ENCODE data around the gene SPEG.

The SPEG gene

DNA sequence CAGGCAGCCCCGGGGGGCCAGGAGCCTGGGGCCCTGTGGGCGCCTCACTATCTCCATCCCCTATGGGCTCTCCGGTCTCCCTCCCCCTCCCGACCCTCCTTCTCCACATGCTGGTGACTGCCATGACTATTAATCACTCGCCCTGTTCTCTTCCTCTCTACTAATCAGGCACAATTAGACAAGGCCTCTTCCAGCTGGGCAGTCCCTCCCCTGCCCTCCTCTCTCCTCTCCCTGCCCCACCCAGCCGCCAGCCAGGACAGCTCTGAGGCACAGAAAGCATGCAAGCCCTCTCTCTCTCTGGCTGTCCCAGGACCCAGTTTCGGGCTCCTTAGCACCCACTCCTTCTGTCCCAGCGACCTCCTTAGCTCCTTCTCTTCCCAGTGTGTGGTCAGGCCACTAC lies 85.4 kb downstream of the SPEG start:
- Histone ChIP-seq H3K27me3 (replicated peaks; ENCODE audit: control insufficient read depth, insufficient read depth, low read length, poor library complexity, severe bottlenecking) (peaks cover 48% of the 10 kb centered on the region), H3K4me1 (ENCODE audit: control insufficient read depth, insufficient read depth, low read length, poor library complexity, severe bottlenecking) (peaks cover 12% of the 10 kb centered on the region), H3K36me3 (ENCODE audit: control insufficient read depth, insufficient read depth, low read length) (no peaks in the 10 kb centered on the region), H3K27ac (ENCODE audit: insufficient read depth, low read length, poor library complexity, severe bottlenecking) (no peak overlapping the region), H3K9me3 (ENCODE audit: control insufficient read depth, low read length) (no peaks in the 10 kb centered on the region), H3K4me3 (ENCODE audit: insufficient read depth, low read depth, low read length, poor library complexity, severe bottlenecking) (no peak overlapping the region)
- no peak for DNase-seq

DNA sequence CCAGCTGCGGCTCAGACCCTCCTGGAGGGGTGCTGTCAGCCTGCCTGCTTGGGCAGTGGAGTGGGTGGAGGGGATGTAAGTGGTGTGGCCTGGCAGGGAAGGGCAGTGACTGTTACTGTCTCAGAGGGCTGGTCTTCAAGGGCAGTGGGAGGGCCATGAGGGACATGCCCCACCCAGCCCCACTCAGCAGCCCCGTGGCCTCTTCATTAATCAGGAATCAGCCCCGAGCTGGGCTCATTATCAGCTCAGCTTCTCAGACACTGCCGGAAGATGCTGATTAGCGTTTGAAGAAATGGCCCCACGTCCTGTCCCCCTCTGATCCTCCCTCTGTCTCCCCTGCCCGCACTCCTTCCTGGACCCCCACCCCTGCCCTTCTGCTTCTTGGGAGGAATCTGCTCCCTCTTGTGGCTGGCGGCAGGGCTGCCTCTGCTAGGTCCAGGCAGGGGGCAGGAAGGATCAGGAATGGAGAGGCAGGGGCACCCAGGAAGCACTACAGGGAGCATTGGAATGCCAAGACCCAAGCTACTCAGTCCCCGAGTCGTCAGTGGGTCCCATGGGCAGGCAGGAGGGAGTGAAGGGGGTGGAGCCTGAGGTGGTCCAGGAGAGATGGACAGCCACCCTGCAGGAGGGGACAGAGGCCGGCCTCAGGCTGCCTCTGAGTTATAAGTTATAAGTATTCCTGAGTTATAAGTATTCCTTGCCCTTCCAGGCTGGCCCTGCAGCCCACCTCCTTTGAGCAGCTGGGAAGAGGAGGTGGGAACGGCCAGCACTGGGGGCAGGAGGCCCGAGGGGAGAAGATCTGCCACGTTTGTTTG lies 86.6 kb downstream of the SPEG start:
- Histone ChIP-seq H3K4me1 (ENCODE audit: control insufficient read depth, insufficient read depth, low read length, poor library complexity, severe bottlenecking) (peaks cover 12% of the 10 kb centered on the region), H3K4me3 (ENCODE audit: insufficient read depth, low read depth, low read length, poor library complexity, severe bottlenecking) (no peak overlapping the region), H3K36me3 (ENCODE audit: control insufficient read depth, insufficient read depth, low read length) (no peaks in the 10 kb centered on the region), H3K27ac (ENCODE audit: insufficient read depth, low read length, poor library complexity, severe bottlenecking) (no peak overlapping the region), H3K27me3 (replicated peaks; ENCODE audit: control insufficient read depth, insufficient read depth, low read length, poor library complexity, severe bottlenecking) (peaks cover 48% of the 10 kb centered on the region), H3K9me3 (ENCODE audit: control insufficient read depth, low read length) (no peaks in the 10 kb centered on the region)
- no peak for DNase-seq

DNA sequence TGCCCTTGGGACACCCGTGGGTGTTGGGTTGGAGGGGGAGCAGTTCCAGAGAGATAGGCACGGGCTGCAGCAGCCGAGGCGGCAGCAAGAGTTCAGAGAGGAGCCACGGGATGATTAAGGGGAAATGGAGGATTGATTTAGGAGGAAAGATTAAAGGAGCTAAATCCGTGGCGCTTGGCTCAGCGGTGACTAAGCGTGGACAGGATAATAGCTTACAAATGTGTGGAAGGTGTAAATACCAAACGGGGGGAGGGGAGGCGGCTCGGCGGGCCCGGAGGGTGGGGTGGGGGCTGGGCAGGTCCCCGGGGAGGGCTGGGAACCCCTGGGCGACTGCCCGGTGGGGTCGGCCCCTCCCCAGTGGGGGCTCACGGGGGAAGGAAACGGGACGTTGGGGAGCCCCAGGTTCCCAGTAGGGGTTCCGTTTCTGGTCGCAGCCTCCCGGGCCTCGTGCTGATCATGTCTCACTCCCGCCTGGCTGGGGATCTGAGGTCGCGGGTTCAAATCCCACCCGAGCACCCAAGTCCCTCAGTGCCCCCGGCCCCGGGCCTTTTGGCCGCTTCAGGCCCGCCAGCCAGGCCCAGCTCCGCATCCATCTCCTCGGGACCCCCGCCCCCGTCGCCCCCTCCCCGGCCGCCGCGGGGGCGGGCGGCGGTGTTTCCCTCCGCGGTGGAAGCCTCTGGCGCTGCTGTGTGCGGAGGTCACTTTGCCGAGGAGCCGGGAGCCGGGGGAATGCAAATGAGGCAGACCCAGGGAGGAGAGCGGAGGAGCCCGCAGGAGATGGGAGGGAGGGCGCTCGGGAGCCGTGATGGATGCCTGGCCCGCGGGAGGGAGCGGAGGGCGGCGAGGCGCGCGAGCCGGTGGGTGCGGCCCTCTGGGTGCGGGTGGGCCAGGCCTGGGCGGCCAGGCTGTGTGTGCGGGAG lies 87.7 kb downstream of the SPEG start:
- Histone ChIP-seq H3K27me3 (replicated peaks; ENCODE audit: control insufficient read depth, insufficient read depth, low read length, poor library complexity, severe bottlenecking) (peaks cover 44% of the 10 kb centered on the region), H3K4me3 (ENCODE audit: insufficient read depth, low read depth, low read length, poor library complexity, severe bottlenecking) (no peak overlapping the region), H3K36me3 (ENCODE audit: control insufficient read depth, insufficient read depth, low read length) (no peaks in the 10 kb centered on the region), H3K27ac (ENCODE audit: insufficient read depth, low read length, poor library complexity, severe bottlenecking) (no peak overlapping the region), H3K9me3 (ENCODE audit: control insufficient read depth, low read length) (no peaks in the 10 kb centered on the region), H3K4me1 (ENCODE audit: control insufficient read depth, insufficient read depth, low read length, poor library complexity, severe bottlenecking) (peaks cover 12% of the 10 kb centered on the region)
- DNase-seq, result no peak

DNA sequence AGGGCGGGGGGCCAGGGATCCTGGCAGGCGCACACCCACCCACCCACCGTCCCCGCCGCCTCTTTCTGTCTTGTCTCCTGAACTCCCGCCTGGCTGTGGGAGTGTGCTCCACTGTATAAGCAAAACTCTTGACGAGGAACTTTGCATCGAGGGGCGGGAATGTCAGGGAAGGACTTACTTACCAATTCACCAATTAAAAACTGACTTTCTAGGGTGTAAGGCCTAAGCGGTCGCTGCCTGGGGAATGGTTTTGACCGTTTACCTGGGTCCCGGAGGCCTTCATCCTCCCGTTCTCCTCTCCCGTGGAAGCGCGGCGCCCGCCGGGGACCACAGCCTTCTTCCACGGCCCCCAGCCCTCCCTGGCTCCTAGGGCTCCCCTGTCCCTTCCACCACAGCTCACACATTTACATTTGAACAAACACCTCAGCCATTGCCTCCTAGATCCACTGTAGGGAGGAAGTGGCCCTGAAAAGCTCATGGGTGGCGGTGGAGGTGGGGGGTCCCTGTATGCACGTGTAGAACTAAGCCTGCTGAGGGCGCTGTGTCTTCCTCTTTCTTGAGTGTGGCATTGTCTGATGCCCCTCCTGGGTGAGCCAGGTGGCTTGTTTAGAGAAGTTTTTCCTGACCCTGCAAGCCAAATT lies 88.5 kb downstream of the SPEG start:
- Histone ChIP-seq H3K4me1 (ENCODE audit: control insufficient read depth, insufficient read depth, low read length, poor library complexity, severe bottlenecking) (peaks cover 12% of the 10 kb centered on the region), H3K27ac (ENCODE audit: insufficient read depth, low read length, poor library complexity, severe bottlenecking) (no peak overlapping the region), H3K9me3 (ENCODE audit: control insufficient read depth, low read length) (no peaks in the 10 kb centered on the region), H3K27me3 (replicated peaks; ENCODE audit: control insufficient read depth, insufficient read depth, low read length, poor library complexity, severe bottlenecking) (peaks cover 44% of the 10 kb centered on the region), H3K36me3 (ENCODE audit: control insufficient read depth, insufficient read depth, low read length) (no peaks in the 10 kb centered on the region), H3K4me3 (ENCODE audit: insufficient read depth, low read depth, low read length, poor library complexity, severe bottlenecking) (no peak overlapping the region)
- no peak for DNase-seq

- no peak for DNase-seq
- Histone ChIP-seq H3K9me3 (ENCODE audit: control insufficient read depth, low read length) (no peaks in the 10 kb centered on the region), H3K27ac (ENCODE audit: insufficient read depth, low read length, poor library complexity, severe bottlenecking) (no peak overlapping the region), H3K36me3 (ENCODE audit: control insufficient read depth, insufficient read depth, low read length) (no peaks in the 10 kb centered on the region), H3K4me1 (ENCODE audit: control insufficient read depth, insufficient read depth, low read length, poor library complexity, severe bottlenecking) (peaks cover 12% of the 10 kb centered on the region), H3K27me3 (replicated peaks; ENCODE audit: control insufficient read depth, insufficient read depth, low read length, poor library complexity, severe bottlenecking) (peaks cover 44% of the 10 kb centered on the region), H3K4me3 (ENCODE audit: insufficient read depth, low read depth, low read length, poor library complexity, severe bottlenecking) (no peak overlapping the region)
Measured at GRCh38 chr2:219524817-219525216, 90.2 kb downstream of the SPEG start.

- Histone ChIP-seq H3K9me3 (ENCODE audit: control insufficient read depth, low read length) (no peaks in the 10 kb centered on the region), H3K4me3 (ENCODE audit: insufficient read depth, low read depth, low read length, poor library complexity, severe bottlenecking) (no peak overlapping the region), H3K27ac (ENCODE audit: insufficient read depth, low read length, poor library complexity, severe bottlenecking) (no peak overlapping the region), H3K27me3 (replicated peaks; ENCODE audit: control insufficient read depth, insufficient read depth, low read length, poor library complexity, severe bottlenecking) (peaks cover 43% of the 10 kb centered on the region), H3K36me3 (ENCODE audit: control insufficient read depth, insufficient read depth, low read length) (no peaks in the 10 kb centered on the region), H3K4me1 (ENCODE audit: control insufficient read depth, insufficient read depth, low read length, poor library complexity, severe bottlenecking) (peaks cover 12% of the 10 kb centered on the region)
- DNase-seq, result no peak
Measured at GRCh38 chr2:219525533-219526232, 91.0 kb downstream of the SPEG start.

GRCh38 chr2:219526320-219527075 lies 91.9 kb downstream of the SPEG start:
- no peak for DNase-seq
- Histone ChIP-seq H3K36me3 (ENCODE audit: control insufficient read depth, insufficient read depth, low read length) (no peaks in the 10 kb centered on the region), H3K4me1 (ENCODE audit: control insufficient read depth, insufficient read depth, low read length, poor library complexity, severe bottlenecking) (peaks cover 12% of the 10 kb centered on the region), H3K4me3 (ENCODE audit: insufficient read depth, low read depth, low read length, poor library complexity, severe bottlenecking) (no peak overlapping the region), H3K27me3 (replicated peaks; ENCODE audit: control insufficient read depth, insufficient read depth, low read length, poor library complexity, severe bottlenecking) (peaks cover 37% of the 10 kb centered on the region), H3K27ac (ENCODE audit: insufficient read depth, low read length, poor library complexity, severe bottlenecking) (no peak overlapping the region), H3K9me3 (ENCODE audit: control insufficient read depth, low read length) (no peaks in the 10 kb centered on the region)

- no peak overlapping the region for H3K4me3 ChIP-seq (ENCODE audit: insufficient read depth, low read depth, low read length, poor library complexity, severe bottlenecking)
- H3K9me3 ChIP-seq (ENCODE audit: control insufficient read depth, low read length), result no peaks in the 10 kb centered on the region
- no peaks in the 10 kb centered on the region for H3K36me3 ChIP-seq (ENCODE audit: control insufficient read depth, insufficient read depth, low read length)
- H3K27ac ChIP-seq (ENCODE audit: insufficient read depth, low read length, poor library complexity, severe bottlenecking), result no peak overlapping the region
- peaks cover 31% of the 10 kb centered on the region for H3K27me3 ChIP-seq (replicated peaks; ENCODE audit: control insufficient read depth, insufficient read depth, low read length, poor library complexity, severe bottlenecking)
- H3K4me1 ChIP-seq (ENCODE audit: control insufficient read depth, insufficient read depth, low read length, poor library complexity, severe bottlenecking), result peaks cover 10% of the 10 kb centered on the region
- DNase-seq, result no peak
Measured at GRCh38 chr2:219527076-219527394, 92.4 kb downstream of the SPEG start.

DNA sequence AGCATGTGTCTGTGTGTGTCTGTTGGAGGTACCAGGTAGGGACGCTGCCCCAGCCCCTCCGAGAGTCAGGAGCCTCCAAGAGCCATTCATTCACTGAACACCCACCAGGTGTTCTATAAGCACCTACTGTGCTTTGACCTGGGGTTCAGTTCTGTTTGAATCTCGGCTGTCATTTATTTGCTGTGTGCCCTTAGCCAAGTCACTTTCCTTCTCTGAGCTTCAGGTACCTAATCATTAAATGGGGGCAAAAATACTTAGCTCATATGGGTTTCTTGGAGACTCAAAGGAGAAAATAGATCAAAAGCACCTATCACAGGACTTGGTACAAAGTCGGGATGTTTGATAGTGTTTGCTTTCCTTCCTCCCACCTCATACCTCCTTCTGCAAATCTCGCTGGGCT lies 92.8 kb downstream of the SPEG start:
- Histone ChIP-seq H3K4me3 (ENCODE audit: insufficient read depth, low read depth, low read length, poor library complexity, severe bottlenecking) (no peak overlapping the region), H3K27me3 (replicated peaks; ENCODE audit: control insufficient read depth, insufficient read depth, low read length, poor library complexity, severe bottlenecking) (peaks cover 29% of the 10 kb centered on the region), H3K36me3 (ENCODE audit: control insufficient read depth, insufficient read depth, low read length) (no peaks in the 10 kb centered on the region), H3K4me1 (ENCODE audit: control insufficient read depth, insufficient read depth, low read length, poor library complexity, severe bottlenecking) (peaks cover 8% of the 10 kb centered on the region), H3K9me3 (ENCODE audit: control insufficient read depth, low read length) (no peaks in the 10 kb centered on the region), H3K27ac (ENCODE audit: insufficient read depth, low read length, poor library complexity, severe bottlenecking) (no peak overlapping the region)
- no peak for DNase-seq
